Measurements from ENCODE around the gene IFNK.

The IFNK gene

GRCh38 chr9:27478322-27478721, 45.8 kb upstream of the IFNK start:
- no peak overlapping the region for H3K27ac ChIP-seq
- no peak overlapping the region for H3K9ac ChIP-seq
- no peak overlapping the region for H2AFZ ChIP-seq (ENCODE audit: low read depth)
- no peaks in the 10 kb centered on the region for H4K20me1 ChIP-seq (ENCODE audit: insufficient read depth)
- H3K27me3 ChIP-seq (ENCODE audit: insufficient read depth, low read depth): no peaks in the 10 kb centered on the region
- H3K4me2 ChIP-seq: no peak overlapping the region
- H3K79me2 ChIP-seq (ENCODE audit: insufficient read depth, low read depth): no peaks in the 10 kb centered on the region
- no peaks in the 10 kb centered on the region for H3K36me3 ChIP-seq (ENCODE audit: insufficient read depth)
- H3K4me3 ChIP-seq (IDR thresholded peaks at IDR 0.05; ENCODE audit: insufficient read depth, low read depth, low read length): no peak overlapping the region
- no peaks in the 10 kb centered on the region for H3K4me1 ChIP-seq (ENCODE audit: low read depth, poor library complexity, severe bottlenecking)
- TF ChIP-seq CTCF (conservative IDR thresholded peaks at IDR 0.05; ENCODE audit: low read depth, low read length): no peak

GRCh38 chr9:27482709-27483108, 41.4 kb upstream of the IFNK start:
- Histone ChIP-seq H3K4me2 (no peak overlapping the region), H3K79me2 (ENCODE audit: insufficient read depth, low read depth) (no peaks in the 10 kb centered on the region), H3K4me3 (IDR thresholded peaks at IDR 0.05; ENCODE audit: insufficient read depth, low read depth, low read length) (no peak overlapping the region), H3K9ac (no peak overlapping the region), H3K27ac (no peak overlapping the region), H3K36me3 (ENCODE audit: insufficient read depth) (no peaks in the 10 kb centered on the region), H3K27me3 (ENCODE audit: insufficient read depth, low read depth) (no peaks in the 10 kb centered on the region), H2AFZ (ENCODE audit: low read depth) (no peak overlapping the region), H4K20me1 (ENCODE audit: insufficient read depth) (no peaks in the 10 kb centered on the region), H3K4me1 (ENCODE audit: low read depth, poor library complexity, severe bottlenecking) (peaks cover 14% of the 10 kb centered on the region)
- no peak for TF ChIP-seq CTCF (conservative IDR thresholded peaks at IDR 0.05; ENCODE audit: low read depth, low read length)

- Histone ChIP-seq H3K79me2 (ENCODE audit: insufficient read depth, low read depth) (no peaks in the 10 kb centered on the region), H3K4me1 (ENCODE audit: low read depth, poor library complexity, severe bottlenecking) (peaks cover 23% of the 10 kb centered on the region), H3K27me3 (ENCODE audit: insufficient read depth, low read depth) (no peaks in the 10 kb centered on the region), H2AFZ (ENCODE audit: low read depth) (no peak overlapping the region), H4K20me1 (ENCODE audit: insufficient read depth) (no peaks in the 10 kb centered on the region), H3K9ac (no peak overlapping the region), H3K27ac (no peak overlapping the region), H3K4me3 (IDR thresholded peaks at IDR 0.05; ENCODE audit: insufficient read depth, low read depth, low read length) (no peak overlapping the region), H3K36me3 (ENCODE audit: insufficient read depth) (no peaks in the 10 kb centered on the region), H3K4me2 (no peak overlapping the region)
- no peak for TF ChIP-seq CTCF (conservative IDR thresholded peaks at IDR 0.05; ENCODE audit: low read depth, low read length)
Observed at GRCh38 chr9:27483576-27483975, 40.5 kb upstream of the IFNK start.

- Histone ChIP-seq H3K4me3 (IDR thresholded peaks at IDR 0.05; ENCODE audit: insufficient read depth, low read depth, low read length) (no peak overlapping the region), H4K20me1 (ENCODE audit: insufficient read depth) (no peaks in the 10 kb centered on the region), H3K36me3 (ENCODE audit: insufficient read depth) (no peaks in the 10 kb centered on the region), H3K9ac (no peak overlapping the region), H3K79me2 (ENCODE audit: insufficient read depth, low read depth) (no peaks in the 10 kb centered on the region), H2AFZ (ENCODE audit: low read depth) (no peak overlapping the region), H3K27me3 (ENCODE audit: insufficient read depth, low read depth) (no peaks in the 10 kb centered on the region), H3K4me2 (peak overlapping the region; percentile 8; the same call in 1 of the 2 replicates), H3K27ac (no peak overlapping the region), H3K4me1 (ENCODE audit: low read depth, poor library complexity, severe bottlenecking) (peaks cover 36% of the 10 kb centered on the region)
- TF ChIP-seq CTCF (conservative IDR thresholded peaks at IDR 0.05; ENCODE audit: low read depth, low read length): no peak
Observed at GRCh38 chr9:27485158-27485557, 38.9 kb upstream of the IFNK start.
